ENCODE measurements around the gene WDR19.

WDR19 gene

DNA sequence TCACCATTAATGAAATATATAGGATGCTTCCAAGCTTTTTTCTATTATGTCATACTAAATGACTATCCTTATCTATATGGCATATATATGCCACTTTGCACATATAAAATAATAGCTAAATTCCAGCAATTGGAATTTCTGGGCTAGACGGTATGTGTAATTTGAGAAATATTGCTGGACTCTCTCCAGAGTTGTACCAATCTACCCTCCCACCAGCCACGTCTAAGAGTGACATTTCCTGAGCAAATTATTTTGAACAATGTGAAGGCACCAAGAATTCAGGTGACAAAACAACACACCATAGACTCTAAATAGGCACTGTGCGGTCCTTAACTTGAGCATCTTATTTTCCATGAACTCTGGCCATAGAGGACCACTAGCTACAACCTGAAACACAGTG is 121.5 kb downstream of the WDR19 start:
- DNase-seq (ENCODE audit: low read depth): no peak

DNA sequence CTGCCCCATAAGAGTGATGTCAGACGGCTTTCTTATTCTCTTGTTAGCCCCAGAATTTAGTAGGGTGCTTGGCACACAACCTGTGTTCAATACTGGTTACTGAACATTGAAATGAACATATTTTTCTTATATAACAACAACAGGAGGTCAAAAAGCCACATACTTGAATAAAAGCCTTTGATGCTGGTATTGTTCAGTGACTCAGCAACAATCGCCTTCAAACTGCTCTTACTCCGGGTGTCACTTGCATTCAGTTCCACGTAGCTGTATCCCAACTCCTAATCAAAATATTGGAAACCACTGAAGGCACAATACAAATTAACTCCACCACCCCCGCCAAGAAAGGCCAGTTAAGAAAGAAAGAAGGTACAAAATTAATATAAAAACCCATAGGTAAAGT is 122.3 kb downstream of the WDR19 start:
- DNase-seq (ENCODE audit: low read depth): no peak

DNA sequence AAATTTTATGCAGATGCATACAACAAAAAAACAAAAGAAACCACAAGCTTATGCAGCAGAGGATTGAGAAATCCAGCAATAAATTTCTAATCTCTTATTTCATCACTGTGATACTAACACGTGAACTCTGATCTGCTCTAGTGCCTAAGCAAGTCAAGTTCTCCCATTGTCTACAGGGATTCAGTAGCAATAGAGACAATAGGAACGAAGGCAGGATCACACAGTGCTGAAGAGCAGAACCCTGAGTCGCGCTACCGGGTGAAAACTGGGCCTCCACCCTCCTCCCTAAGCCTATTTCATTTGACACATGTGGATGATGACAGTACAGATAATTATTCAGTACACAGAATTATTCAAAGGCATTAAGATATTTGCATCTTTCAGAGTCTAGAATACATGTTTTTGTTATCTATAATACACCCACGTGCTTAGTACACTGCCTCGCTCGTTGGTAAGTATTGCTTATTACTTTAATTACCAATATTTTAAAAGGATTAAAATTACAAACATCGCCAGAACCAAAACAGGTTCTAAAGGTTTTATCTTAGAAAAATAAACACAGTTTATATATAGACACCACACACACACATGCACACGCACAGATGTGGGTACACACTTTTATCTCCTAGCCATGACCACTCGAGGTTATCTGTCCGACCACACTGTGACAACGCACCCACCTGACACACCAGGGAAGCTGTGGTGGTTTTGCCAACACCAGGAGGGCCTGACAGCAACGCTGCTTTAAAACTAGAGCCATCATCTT is 123.8 kb downstream of the WDR19 start:
- DNase-seq (ENCODE audit: low read depth): no peak

DNA sequence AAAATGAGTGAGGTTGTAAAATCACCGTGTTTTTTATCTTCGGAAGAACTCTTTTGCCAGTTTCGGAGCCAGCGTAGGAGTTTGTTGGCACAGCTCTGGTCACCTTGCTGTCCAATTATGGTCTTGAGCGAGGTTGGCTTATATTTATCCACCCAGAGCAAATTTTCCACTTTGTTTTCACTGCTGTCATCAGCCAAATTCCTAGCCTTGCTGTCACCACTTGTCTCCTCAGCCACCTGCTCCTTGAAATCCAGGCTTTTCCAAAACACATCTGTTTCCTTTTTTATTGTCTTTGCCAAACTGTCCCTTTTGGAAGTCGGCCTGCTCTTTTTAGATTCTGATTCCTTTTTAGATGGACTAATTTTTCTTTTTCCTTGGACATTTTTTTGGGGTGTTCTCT is 126.3 kb downstream of the WDR19 start:
- DNase-seq (ENCODE audit: low read depth): no peak

DNA sequence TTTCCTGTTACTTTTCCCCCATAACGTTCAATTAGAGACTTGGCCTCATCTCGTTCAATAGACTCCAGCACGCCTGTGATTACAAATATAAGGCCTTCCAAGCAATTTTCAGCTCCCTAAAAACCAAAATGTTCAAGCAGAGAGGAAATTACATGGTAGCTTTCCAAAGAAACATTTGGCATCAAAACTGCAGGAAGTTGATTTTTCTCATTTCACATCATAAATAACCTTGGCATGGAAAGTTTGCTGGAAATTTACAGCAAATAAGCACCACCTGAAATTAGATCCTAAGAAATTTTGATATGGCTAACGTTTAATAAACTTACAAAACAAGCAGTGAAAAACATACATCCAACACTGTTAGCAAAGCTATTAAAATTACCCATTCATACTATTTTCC is 130.5 kb downstream of the WDR19 start:
- no peak for DNase-seq (ENCODE audit: low read depth)

DNA sequence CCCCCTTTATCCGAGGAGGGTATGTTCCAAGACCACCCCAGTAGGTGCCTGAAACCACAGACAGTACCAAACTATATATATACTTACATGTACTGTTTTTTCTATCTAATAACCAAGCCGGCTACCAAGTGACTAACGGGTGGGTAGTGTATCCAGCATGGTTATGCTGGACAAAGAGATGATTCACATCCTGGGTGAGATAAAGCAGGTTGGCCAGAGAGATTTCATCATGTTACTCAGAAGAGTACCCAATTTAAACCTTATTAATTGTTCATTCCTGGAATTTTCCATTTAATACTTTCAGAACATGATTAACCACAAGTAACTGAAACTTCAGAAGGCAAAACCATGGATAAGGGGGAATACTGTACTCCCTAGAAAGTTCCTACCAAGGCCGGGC is 137.3 kb downstream of the WDR19 start:
- no peak for DNase-seq (ENCODE audit: low read depth)

DNA sequence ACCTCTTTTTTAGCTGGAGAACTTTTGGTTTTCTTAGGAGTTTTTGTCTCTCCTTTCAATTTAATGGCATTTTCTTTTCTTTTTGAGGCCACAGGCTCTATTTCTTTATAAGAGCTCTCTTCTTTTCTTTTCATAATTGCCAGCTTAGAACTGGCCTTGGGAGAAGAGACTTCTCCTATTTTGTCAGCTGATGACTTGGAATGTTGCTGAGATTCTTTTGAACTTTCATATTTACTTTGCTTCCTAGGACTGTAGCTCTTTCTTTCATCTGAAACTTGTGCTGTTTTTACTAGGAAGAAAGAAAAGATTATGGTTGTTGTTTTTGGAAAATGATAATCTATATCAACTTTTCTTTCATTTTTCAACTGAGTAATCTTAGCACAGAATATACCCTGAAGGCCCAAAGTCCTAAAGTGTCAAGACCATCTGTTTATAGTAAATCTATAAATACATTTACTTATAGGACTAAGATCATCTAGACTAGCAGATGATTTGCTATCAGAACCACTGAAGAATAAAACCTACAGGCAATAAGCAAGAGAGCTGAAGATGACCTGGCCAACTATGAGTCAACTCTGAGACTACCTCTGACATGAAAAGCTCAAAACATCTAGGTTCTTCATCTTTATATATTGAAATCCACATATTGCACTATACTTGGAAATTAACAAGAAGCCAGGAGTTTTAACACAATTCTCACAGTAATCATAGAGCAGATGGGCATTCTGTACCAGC is 138.2 kb downstream of the WDR19 start:
- no peak for DNase-seq (ENCODE audit: low read depth)

DNA sequence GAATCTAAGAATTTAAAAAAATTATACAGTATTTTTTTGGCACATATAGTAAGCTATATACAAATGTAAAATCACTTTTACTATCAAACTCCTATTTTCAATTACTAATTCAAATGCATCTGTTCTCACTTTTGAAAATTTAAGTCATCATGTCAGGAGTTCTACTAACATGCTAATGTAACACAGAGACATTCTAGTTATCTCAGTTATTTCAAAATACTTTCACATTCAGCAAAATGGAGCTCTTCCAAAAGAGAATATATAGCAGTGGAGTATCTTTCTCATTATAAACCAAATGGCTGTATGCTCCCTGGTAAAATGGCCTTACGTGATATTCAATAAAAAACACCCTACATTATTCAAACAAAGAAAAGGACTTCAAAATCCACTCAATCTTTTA is 141.5 kb downstream of the WDR19 start:
- no peak for DNase-seq (ENCODE audit: low read depth)

DNA sequence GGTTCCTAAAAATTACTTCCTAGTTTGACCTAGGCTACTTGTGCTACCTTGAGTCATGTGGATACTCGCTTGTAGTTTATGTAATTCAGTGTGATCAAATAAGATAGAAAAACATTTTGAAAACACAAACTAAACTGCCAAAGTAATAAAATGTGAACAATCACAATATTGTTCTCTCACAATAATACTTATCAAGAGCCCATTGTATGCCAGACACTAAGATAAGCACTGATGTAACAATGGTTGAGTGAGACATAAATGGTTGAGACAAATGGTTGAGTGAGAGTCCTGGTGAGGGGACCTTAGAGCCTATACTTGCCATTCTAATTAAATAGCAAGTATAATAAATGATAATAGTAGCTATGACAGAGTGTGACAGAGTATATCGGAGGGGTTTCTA is 142.1 kb downstream of the WDR19 start:
- DNase-seq (ENCODE audit: low read depth): no peak

DNA sequence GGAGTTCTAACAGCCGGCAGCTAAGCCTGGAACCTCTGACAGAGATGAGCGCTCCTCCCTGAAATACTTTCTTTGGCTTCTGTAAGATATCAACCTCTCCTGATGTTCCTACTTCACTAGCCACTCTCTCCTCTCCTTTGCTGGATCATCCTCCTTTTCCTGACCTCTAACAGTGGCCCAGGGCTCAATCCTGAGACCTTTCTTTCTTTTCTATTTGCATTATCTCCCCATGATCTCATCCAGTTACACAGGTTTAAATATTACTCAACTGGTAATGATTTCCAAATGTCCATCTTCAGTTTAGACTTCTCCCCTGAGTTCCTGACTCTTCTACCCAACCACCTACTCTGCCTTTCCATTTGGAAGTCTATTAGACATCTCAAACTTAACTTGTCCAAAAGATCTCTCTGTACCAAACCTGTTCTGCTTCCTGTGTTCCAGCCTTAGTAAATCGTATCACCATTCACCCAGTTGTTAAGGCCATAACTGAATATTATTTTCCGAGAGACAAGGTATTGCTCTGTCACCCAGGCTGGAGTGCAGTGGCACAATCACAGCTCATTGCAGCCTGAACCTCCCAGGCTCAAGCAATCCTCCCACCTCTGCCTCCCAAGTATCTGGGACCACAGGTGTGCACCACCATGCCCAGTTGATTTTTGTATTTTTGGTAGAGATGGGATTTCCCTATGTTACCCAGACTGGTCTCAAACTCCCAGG is 142.7 kb downstream of the WDR19 start:
- DNase-seq (ENCODE audit: low read depth): no peak

DNA sequence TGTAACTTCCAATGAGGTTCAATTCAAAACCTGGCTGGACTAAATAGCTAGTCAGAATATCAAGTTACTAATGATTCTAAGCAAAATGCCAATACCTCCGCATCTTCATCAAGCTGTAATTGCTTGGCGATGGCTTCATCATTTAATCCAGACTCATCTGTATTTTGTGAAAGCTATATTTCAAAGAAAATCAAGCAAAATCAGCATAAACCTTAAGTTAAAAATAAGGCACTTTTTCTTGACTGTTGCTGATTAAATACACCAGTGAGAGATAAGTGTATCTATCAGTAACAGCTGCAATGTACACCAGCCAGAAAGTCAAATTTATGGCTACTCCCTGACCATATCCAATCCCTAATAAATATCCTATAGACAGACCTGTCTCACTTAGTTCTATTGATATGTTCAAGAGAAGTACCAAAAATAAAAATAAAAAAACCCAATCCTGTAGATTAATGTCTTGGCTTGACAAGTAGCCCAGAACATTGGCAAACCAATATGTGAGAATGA is 144.2 kb downstream of the WDR19 start:
- DNase-seq (ENCODE audit: low read depth): no peak

DNA sequence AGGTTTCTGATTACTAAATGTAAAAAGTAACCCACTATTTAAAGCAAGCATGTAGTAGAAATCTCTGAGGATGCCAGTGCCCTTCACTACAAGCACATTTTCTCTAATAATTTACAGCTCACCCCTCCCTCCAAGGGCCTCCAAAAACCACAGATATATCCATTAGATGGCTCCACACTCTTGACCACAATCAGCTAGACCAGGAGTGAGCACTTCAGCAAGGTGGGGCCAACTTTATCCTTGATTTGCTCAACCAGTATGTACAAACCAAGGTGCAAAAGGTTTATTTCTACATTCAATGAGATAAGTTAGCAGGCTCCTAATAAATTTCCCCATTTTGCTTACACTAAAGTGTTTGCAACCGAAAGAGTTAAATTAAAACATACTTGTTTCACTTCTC is 148.0 kb downstream of the WDR19 start:
- DNase-seq (ENCODE audit: low read depth): no peak

DNA sequence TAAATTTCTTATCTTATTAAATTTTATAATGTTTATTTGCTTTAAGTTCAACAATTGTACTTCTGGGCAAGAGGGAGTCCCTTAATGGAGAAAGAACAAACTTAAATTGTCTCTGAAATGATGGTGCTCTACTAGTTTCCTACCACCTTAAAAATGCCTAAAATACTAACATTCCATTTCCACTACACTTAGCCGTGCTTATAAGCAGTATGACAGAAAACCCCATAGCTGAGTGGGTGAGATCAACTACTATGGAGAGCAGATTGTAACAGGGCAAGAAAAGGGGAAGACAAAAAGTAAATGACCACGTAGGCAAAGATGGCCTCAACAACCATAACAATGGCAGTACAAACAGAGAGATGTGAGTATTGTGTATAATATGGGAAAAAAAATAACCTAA is 148.9 kb downstream of the WDR19 start:
- no peak for DNase-seq (ENCODE audit: low read depth)
